Measurements from ENCODE around the gene FAM177A1. TPM values are rescaled to one million over a fixed set of nuclear protein-coding genes. Genes with fewer than 3 reads are reported as not detected.

Gene FAM177A1
- total RNA-seq, 1 experiment from 2014 or later: 31.6 TPM

GRCh38 chr14:35068238-35069012 is 22.4 kb downstream of the FAM177A1 start:
- Histone ChIP-seq H3K27ac (no peak overlapping the region), H3K27me3 (ENCODE audit: insufficient read depth, low read depth) (no peaks in the 10 kb centered on the region), H3K4me2 (no peak overlapping the region), H3F3A (ENCODE audit: insufficient read depth, low read depth) (no peaks in the 10 kb centered on the region), H3K79me2 (ENCODE audit: low read depth) (no peaks in the 10 kb centered on the region), H3K9me2 (ENCODE audit: insufficient read depth) (no peaks in the 10 kb centered on the region), H3K4me1 (replicated peaks; ENCODE audit: insufficient read depth) (no peaks in the 10 kb centered on the region), H2AFZ (no peak overlapping the region), H3K36me3 (ENCODE audit: low read depth) (no peaks in the 10 kb centered on the region), H3K4me3 (no peak overlapping the region), H3K9me3 (ENCODE audit: insufficient read depth, low read depth) (no peaks in the 10 kb centered on the region), H4K20me1 (ENCODE audit: insufficient read depth) (no peaks in the 10 kb centered on the region)
- ChIA-PET CTCF (no interaction called here), POLR2A (ENCODE audit: unreplicated experiment) (no interaction called here)
- intact Hi-C loops (cut with micrococcal nuclease; ENCODE audit: unreplicated experiment): no loop called here
- no peak for TF ChIP-seq EZH2 (IDR thresholded peaks at IDR 0.05; ENCODE audit: low read depth)
- no peak for DNase-seq
- no TSS peak for BruUV-seq (replicated peaks)

- no peaks in the 10 kb centered on the region for H3F3A ChIP-seq (ENCODE audit: insufficient read depth, low read depth)
- no peak for TF ChIP-seq EZH2 (IDR thresholded peaks at IDR 0.05; ENCODE audit: low read depth)
- no peak for TF ChIP-seq CTCF (conservative IDR thresholded peaks at IDR 0.05)
- no peaks in the 10 kb centered on the region for H3K9me2 ChIP-seq (ENCODE audit: insufficient read depth)
- no peaks in the 10 kb centered on the region for H3K36me3 ChIP-seq (ENCODE audit: low read depth)
- H2AFZ ChIP-seq: no peak overlapping the region
- CTCF ChIA-PET: no interaction called here
- no peaks in the 10 kb centered on the region for H3K9me3 ChIP-seq (ENCODE audit: insufficient read depth, low read depth)
- intact Hi-C loops (cut with micrococcal nuclease; ENCODE audit: unreplicated experiment): no loop called here
- no peak overlapping the region for H3K4me3 ChIP-seq
- H3K27ac ChIP-seq: no peak overlapping the region
- no peaks in the 10 kb centered on the region for H3K27me3 ChIP-seq (ENCODE audit: insufficient read depth, low read depth)
- DNase-seq: no peak
- H3K79me2 ChIP-seq (ENCODE audit: low read depth): no peaks in the 10 kb centered on the region; the same call in 1 of the 2 replicates
- H3K4me2 ChIP-seq: no peak overlapping the region
- POLR2A ChIA-PET (ENCODE audit: unreplicated experiment): no interaction called here
- no peaks in the 10 kb centered on the region for H3K4me1 ChIP-seq (replicated peaks; ENCODE audit: insufficient read depth)
- BruUV-seq (replicated peaks): no TSS peak
- H4K20me1 ChIP-seq (ENCODE audit: insufficient read depth): no peaks in the 10 kb centered on the region
Measured at GRCh38 chr14:35072226-35072625, 26.2 kb downstream of the FAM177A1 start.

GRCh38 chr14:35073486-35073885 is 27.4 kb downstream of the FAM177A1 start:
- POLR2A ChIA-PET (ENCODE audit: unreplicated experiment): interaction anchor here (1.0 kb wide), 1 partner anchor 10 kb away, joined by 3 read pairs; no protein-coding TSS in a partner anchor
- Histone ChIP-seq H3K4me3 (no peak overlapping the region), H3K27me3 (ENCODE audit: insufficient read depth, low read depth) (no peaks in the 10 kb centered on the region), H3K9me3 (ENCODE audit: insufficient read depth, low read depth) (no peaks in the 10 kb centered on the region), H2AFZ (no peak overlapping the region), H3K4me2 (no peak overlapping the region), H3K36me3 (ENCODE audit: low read depth) (no peaks in the 10 kb centered on the region), H3K9me2 (ENCODE audit: insufficient read depth) (no peaks in the 10 kb centered on the region), H3F3A (ENCODE audit: insufficient read depth, low read depth) (no peaks in the 10 kb centered on the region), H4K20me1 (ENCODE audit: insufficient read depth) (no peaks in the 10 kb centered on the region), H3K79me2 (ENCODE audit: low read depth) (no peaks in the 10 kb centered on the region; the same call in 1 of the 2 replicates), H3K4me1 (replicated peaks; ENCODE audit: insufficient read depth) (no peaks in the 10 kb centered on the region), H3K27ac (no peak overlapping the region)
- intact Hi-C loops (cut with micrococcal nuclease; ENCODE audit: unreplicated experiment): no loop called here
- TF ChIP-seq CTCF (conservative IDR thresholded peaks at IDR 0.05): no peak
- TF ChIP-seq EZH2 (IDR thresholded peaks at IDR 0.05; ENCODE audit: low read depth): no peak
- DNase-seq: no peak
- CTCF ChIA-PET: no interaction called here
- BruUV-seq (replicated peaks): no TSS peak

Measured in PC-9 (cell line).